Neuron (in vitro differentiated cells): ENCODE data around the gene DACH2.

ENCODE experiments used
- H2AFZ ChIP-seq: one replicate; pipeline ENCODE4 v1.6.1; 2013; ENCODE audit warnings: low read depth, mild to moderate bottlenecking, inconsistent platforms, low read length, moderate library complexity
- H3K27me3 ChIP-seq: one replicate; pipeline ENCODE4 v1.6.1; 2013; ENCODE audit warnings: low read length; ENCODE audit not compliant: insufficient read depth
- H3K36me3 ChIP-seq: one replicate; pipeline ENCODE4 v1.6.1; 2013; ENCODE audit warnings: low read length; ENCODE audit not compliant: insufficient read depth
- H3K4me1 ChIP-seq: one replicate; pipeline ENCODE4 v1.6.1; 2013; ENCODE audit warnings: low read length; ENCODE audit not compliant: insufficient read depth
- H3K4me3 ChIP-seq: 2 replicates; pipeline ENCODE4 v1.5.1; 2013; ENCODE audit warnings: mild to moderate bottlenecking, low read length, moderate library complexity
- H3K9me3 ChIP-seq: one replicate; pipeline ENCODE4 v1.6.1; 2013; ENCODE audit warnings: low read length

DACH2 gene

DNA sequence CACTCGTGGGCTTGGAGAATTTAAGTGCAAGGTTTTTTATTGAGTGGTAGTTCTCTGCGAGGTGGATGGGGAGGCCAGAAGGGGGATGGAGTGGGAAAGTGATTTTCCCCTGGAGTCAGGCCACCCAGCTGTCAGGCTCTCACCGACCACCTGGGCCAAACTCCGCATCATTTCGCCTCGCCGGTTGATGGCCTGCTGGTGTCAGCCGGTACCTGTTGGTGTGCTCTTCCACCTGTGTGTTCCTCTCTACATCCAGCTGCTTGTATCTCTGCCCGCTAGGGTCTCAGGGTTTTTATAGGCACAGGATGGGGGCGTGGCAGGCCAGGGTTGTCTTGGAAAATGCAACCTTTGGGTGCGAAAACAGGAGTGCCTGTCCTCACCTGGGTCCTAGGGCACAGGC, 200.9 kb downstream of the DACH2 start:
- Histone ChIP-seq H2AFZ (no peak overlapping the region), H3K36me3 (no peaks in the 10 kb centered on the region), H3K27me3 (peaks cover 2% of the 10 kb centered on the region), H3K9me3 (no peaks in the 10 kb centered on the region), H3K4me1 (no peaks in the 10 kb centered on the region), H3K4me3 (no peak overlapping the region)

GRCh38 chrX:86369847-86370630, 221.8 kb downstream of the DACH2 start:
- H3K36me3 ChIP-seq: no peaks in the 10 kb centered on the region
- H3K4me3 ChIP-seq: no peak overlapping the region
- no peaks in the 10 kb centered on the region for H3K9me3 ChIP-seq
- no peaks in the 10 kb centered on the region for H3K27me3 ChIP-seq
- no peaks in the 10 kb centered on the region for H3K4me1 ChIP-seq
- no peak overlapping the region for H2AFZ ChIP-seq

GRCh38 chrX:86370927-86371326, 222.7 kb downstream of the DACH2 start:
- H3K4me1 ChIP-seq: no peaks in the 10 kb centered on the region
- no peaks in the 10 kb centered on the region for H3K27me3 ChIP-seq
- H3K4me3 ChIP-seq: no peak overlapping the region
- no peak overlapping the region for H2AFZ ChIP-seq
- no peaks in the 10 kb centered on the region for H3K36me3 ChIP-seq
- H3K9me3 ChIP-seq: no peaks in the 10 kb centered on the region

DNA sequence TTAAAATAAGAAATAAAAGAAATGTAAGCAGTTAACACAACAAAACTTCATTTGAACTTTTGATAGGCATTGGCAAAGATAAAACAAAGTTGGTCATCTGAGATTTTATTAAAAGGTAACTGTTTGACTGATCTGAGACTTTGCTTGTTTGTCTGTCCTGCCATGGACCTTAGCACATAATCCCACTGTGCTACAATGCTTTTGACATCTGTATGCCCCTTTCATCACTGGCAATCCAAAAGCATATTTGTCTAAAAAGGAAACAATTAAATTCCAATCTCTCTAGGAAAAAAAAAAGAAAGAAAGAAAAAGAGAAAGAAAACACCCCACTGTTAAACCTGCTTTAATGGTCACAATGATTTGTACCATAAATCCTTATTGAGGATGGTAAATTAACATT, 231.0 kb downstream of the DACH2 start:
- H3K9me3 ChIP-seq: no peaks in the 10 kb centered on the region
- no peak overlapping the region for H2AFZ ChIP-seq
- no peak overlapping the region for H3K4me3 ChIP-seq
- H3K4me1 ChIP-seq: no peaks in the 10 kb centered on the region
- no peaks in the 10 kb centered on the region for H3K27me3 ChIP-seq
- H3K36me3 ChIP-seq: no peaks in the 10 kb centered on the region

DNA sequence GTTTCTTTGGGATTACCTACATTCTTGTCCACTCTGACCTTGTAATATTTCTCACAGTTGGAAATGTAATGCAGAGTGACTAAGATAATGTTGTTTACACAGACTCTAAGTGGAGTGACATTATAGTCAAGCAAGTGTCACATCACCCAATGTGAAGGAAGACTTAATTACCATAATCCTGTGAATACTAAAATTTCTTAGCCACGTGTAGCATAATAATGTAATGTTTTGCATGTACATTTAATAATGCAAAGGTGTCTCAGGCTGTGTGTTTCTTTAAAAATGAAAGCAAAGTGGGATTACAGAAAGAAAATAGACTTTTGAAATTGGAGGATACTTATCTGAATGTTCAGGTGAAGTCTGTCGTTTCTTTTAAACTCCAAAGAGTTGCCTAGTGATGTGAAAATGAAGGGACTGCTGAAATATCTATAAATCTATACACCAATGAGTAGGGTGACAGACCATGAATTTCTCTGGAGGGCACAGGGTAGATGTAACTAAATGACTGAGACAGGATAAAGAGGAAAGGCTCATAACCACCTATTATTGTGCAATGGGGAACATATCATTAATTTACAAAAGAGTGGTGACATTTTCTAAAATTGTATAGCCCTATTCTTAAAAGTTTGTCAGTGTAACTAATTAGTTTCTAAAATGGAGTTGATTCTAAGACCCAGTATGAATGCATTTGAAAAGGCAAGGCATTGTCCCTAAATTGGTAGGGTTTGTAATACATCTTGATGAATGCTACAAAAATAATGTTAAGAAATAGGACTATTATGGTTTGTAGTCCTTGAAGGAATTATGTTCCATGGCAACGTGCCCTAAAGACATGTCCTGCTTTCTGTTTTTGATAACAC, 235.7 kb downstream of the DACH2 start:
- no peaks in the 10 kb centered on the region for H3K4me1 ChIP-seq
- H2AFZ ChIP-seq: no peak overlapping the region
- no peaks in the 10 kb centered on the region for H3K9me3 ChIP-seq
- no peaks in the 10 kb centered on the region for H3K36me3 ChIP-seq
- no peaks in the 10 kb centered on the region for H3K27me3 ChIP-seq
- H3K4me3 ChIP-seq: no peak overlapping the region

DNA sequence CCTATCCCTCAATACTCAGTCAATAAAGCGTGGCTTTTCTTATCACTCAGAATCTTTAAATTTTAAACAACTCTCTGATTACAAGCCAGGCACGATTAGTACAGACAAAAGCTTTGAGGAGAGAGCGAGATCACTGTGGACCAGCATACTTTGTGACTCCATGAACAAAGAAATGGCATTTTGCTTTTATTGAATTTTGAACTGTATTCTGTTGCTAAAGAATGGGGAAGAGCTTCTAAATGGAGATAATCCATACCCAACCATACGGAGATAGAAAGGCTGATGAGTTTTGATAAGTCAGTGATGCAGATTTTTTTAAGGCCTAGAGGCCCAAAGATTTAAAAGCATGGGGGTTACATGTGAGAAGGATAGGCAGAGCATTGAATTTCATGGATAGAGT, 259.1 kb downstream of the DACH2 start:
- H3K4me1 ChIP-seq: no peaks in the 10 kb centered on the region
- no peak overlapping the region for H2AFZ ChIP-seq
- no peaks in the 10 kb centered on the region for H3K36me3 ChIP-seq
- no peak overlapping the region for H3K4me3 ChIP-seq
- peaks cover 3% of the 10 kb centered on the region for H3K27me3 ChIP-seq
- H3K9me3 ChIP-seq: no peaks in the 10 kb centered on the region

DNA sequence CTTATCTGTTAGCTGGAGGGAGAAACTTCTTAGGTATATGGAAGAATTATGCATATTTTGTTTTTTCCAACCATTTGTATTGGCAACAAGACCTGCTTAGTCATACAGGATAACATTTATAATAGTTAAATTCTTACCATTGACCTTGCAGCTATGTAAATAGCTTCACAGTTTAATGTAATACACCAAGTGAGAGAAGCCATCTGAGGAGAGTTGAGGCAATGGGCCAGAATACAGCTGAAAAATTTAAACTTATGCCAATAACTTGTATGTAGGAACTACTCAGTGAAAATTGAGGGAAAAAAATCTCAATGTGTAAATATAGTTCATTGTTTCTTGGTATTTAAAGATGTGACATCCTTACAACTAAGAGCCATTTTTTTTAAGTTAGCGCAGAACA, 273.5 kb downstream of the DACH2 start:
- no peaks in the 10 kb centered on the region for H3K4me1 ChIP-seq
- no peaks in the 10 kb centered on the region for H3K9me3 ChIP-seq
- no peaks in the 10 kb centered on the region for H3K36me3 ChIP-seq
- H2AFZ ChIP-seq: no peak overlapping the region
- H3K4me3 ChIP-seq: no peak overlapping the region
- H3K27me3 ChIP-seq: no peaks in the 10 kb centered on the region

DNA sequence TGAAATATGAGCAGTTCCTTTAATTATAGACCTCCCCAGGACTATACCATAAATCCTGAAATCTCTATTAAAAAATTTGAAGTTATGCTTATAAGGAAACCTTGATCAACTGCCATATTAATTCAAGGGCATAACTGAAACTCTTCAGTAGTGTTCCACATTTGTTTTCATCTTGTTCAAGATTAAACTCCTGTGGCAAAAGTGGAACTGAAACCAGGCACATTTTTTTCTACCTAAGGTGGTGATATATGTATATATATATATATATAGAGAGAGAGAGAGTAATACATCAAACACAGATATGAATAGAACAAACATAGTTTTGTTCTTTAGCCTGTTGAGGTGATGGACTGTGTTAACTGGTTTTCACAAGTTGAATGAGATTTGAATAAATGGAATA, 287.9 kb downstream of the DACH2 start:
- Histone ChIP-seq H3K4me3 (no peak overlapping the region), H3K36me3 (no peaks in the 10 kb centered on the region), H3K9me3 (no peaks in the 10 kb centered on the region), H3K27me3 (no peaks in the 10 kb centered on the region), H3K4me1 (no peaks in the 10 kb centered on the region), H2AFZ (no peak overlapping the region)

- Histone ChIP-seq H3K4me3 (no peak overlapping the region), H2AFZ (no peak overlapping the region), H3K9me3 (no peaks in the 10 kb centered on the region), H3K4me1 (no peaks in the 10 kb centered on the region), H3K36me3 (no peaks in the 10 kb centered on the region), H3K27me3 (no peaks in the 10 kb centered on the region)
Observed at GRCh38 chrX:86455495-86455894, 307.2 kb downstream of the DACH2 start.

DNA sequence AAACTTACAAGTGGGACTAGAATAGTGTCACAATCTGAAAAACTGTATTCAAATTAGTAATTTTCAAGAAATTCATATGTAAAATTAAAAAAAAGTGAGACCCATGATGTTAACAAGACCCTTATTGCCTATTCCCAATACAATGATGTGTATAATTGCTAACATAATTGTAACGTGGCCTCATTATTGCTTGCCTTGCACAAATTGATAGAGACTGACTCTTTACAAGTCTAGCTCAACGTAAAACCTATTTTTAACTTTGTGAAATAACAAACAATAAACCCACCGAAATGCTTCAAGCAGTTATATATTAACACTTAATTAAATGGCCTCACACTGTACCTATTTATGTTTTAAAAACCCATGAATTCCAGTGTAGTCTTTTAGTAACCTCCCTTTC, 312.5 kb downstream of the DACH2 start:
- Histone ChIP-seq H3K4me1 (no peaks in the 10 kb centered on the region), H3K4me3 (no peak overlapping the region), H3K36me3 (no peaks in the 10 kb centered on the region), H3K9me3 (no peaks in the 10 kb centered on the region), H3K27me3 (no peaks in the 10 kb centered on the region), H2AFZ (no peak overlapping the region)

- no peaks in the 10 kb centered on the region for H3K36me3 ChIP-seq
- no peak overlapping the region for H3K4me3 ChIP-seq
- H2AFZ ChIP-seq: no peak overlapping the region
- no peaks in the 10 kb centered on the region for H3K27me3 ChIP-seq
- H3K9me3 ChIP-seq: no peaks in the 10 kb centered on the region
- H3K4me1 ChIP-seq: no peaks in the 10 kb centered on the region
Observed at GRCh38 chrX:86504297-86504696, 356.0 kb downstream of the DACH2 start.

DNA sequence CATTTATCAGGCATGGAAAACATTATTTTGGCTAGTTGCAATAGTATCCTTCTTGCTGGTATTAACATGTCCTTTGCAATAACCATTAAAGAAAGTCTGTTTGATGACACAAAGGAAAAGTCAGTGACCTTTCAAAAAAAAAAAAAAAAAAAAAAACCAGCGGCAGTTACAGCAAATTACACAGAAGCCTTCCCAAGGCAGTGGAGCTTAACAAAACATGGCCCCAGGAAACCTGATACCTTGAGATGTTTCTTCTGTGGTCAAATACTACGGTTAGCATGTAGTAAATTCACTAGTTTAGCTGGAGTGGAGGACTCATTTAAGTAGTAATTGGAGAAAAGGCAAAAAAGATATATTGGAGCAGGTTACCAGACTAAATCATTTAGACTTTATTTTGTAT, 359.1 kb downstream of the DACH2 start:
- Histone ChIP-seq H3K36me3 (no peaks in the 10 kb centered on the region), H2AFZ (no peak overlapping the region), H3K4me1 (no peaks in the 10 kb centered on the region), H3K4me3 (no peak overlapping the region), H3K9me3 (no peaks in the 10 kb centered on the region), H3K27me3 (no peaks in the 10 kb centered on the region)

GRCh38 chrX:86579777-86580176, 431.5 kb downstream of the DACH2 start:
- Histone ChIP-seq H3K27me3 (no peaks in the 10 kb centered on the region), H3K4me1 (no peaks in the 10 kb centered on the region), H3K36me3 (no peaks in the 10 kb centered on the region), H2AFZ (no peak overlapping the region), H3K4me3 (no peak overlapping the region), H3K9me3 (no peaks in the 10 kb centered on the region)
